SHP77 (cell line): ENCODE data around the gene SMAD6.
"Not testable (repeated sequence)": the region's sequence is repeated elsewhere in the genome, so short reads cannot be mapped to it uniquely, and the experiment has no call there.

Experiments used
- DNase-seq, 2 experiments: peaks; one replicate each; lab custom pipeline; 2025; lab: John Stamatoyannopoulos, UW

The SMAD6 gene

GRCh38 chr15:66825139-66825538 lies 123.1 kb downstream of the SMAD6 start:
- DNase-seq = no peak

- DNase-seq = no peak
These were observed 123.7 kb downstream of the SMAD6 start for GRCh38 chr15:66825731-66826130.

- DNase-seq = no peak
These were observed 124.5 kb downstream of the SMAD6 start for GRCh38 chr15:66826507-66826906.

GRCh38 chr15:66827039-66827697 lies 125.1 kb downstream of the SMAD6 start:
- no peak for DNase-seq

- no peak for DNase-seq
These were observed 125.6 kb downstream of the SMAD6 start for GRCh38 chr15:66827698-66828055.

- not testable (repeated sequence) for DNase-seq
These were observed 126.9 kb downstream of the SMAD6 start for GRCh38 chr15:66828817-66829541.

GRCh38 chr15:66829551-66830121 lies 127.6 kb downstream of the SMAD6 start:
- DNase-seq = no peak

GRCh38 chr15:66830358-66830757 lies 128.3 kb downstream of the SMAD6 start:
- no peak for DNase-seq

GRCh38 chr15:66830823-66831222 lies 128.8 kb downstream of the SMAD6 start:
- no peak for DNase-seq

- no peak for DNase-seq
These were observed 129.3 kb downstream of the SMAD6 start for GRCh38 chr15:66831289-66831688.

GRCh38 chr15:66831801-66832390 lies 129.9 kb downstream of the SMAD6 start:
- DNase-seq = no peak
